Stimulated activated naive CD8-positive, alpha-beta T cell treated with anti-CD3 and anti-CD28 coated beads, Interleukin-15, Interleukin-2, amounts not matched to agents 100 ng/mL and 50 ng/mL, for 24 hours (primary cell): ENCODE data around the gene FGFR3.

Experiments used
- H3K27ac Mint-ChIP-seq: one replicate; pipeline ENCODE4 v1.8.0; 2021; ENCODE audit warnings: mild to moderate bottlenecking, mixed read lengths
- H3K27me3 Mint-ChIP-seq: one replicate; pipeline ENCODE4 v1.8.0; 2021; ENCODE audit warnings: mixed read lengths
- H3K36me3 Mint-ChIP-seq: one replicate; pipeline ENCODE4 v1.8.0; 2021; ENCODE audit warnings: low read depth, mixed read lengths
- H3K4me1 Mint-ChIP-seq: one replicate; pipeline ENCODE4 v1.8.0; 2021; ENCODE audit warnings: low read depth, mixed read lengths
- H3K4me3 Mint-ChIP-seq: one replicate; pipeline ENCODE4 v1.8.0; 2021; ENCODE audit warnings: mild to moderate bottlenecking, mixed read lengths
- H3K9me3 Mint-ChIP-seq: one replicate; pipeline ENCODE4 v1.8.0; 2021; ENCODE audit warnings: mixed read lengths

FGFR3 gene

GRCh38 chr4:1797861-1798579 is 4.9 kb downstream of the FGFR3 start:
- Mint-ChIP-seq H3K4me3 (no peak overlapping the region), H3K4me1 (no peaks in the 10 kb centered on the region), H3K9me3 (no peaks in the 10 kb centered on the region), H3K27me3 (peaks cover 11% of the 10 kb centered on the region), H3K36me3 (no peaks in the 10 kb centered on the region), H3K27ac (no peak overlapping the region)

GRCh38 chr4:1798580-1799386 is 5.7 kb downstream of the FGFR3 start:
- no peak overlapping the region for H3K4me3 Mint-ChIP-seq
- H3K4me1 Mint-ChIP-seq, result no peaks in the 10 kb centered on the region
- H3K27ac Mint-ChIP-seq, result no peak overlapping the region
- peaks cover 11% of the 10 kb centered on the region for H3K27me3 Mint-ChIP-seq
- no peaks in the 10 kb centered on the region for H3K36me3 Mint-ChIP-seq
- no peaks in the 10 kb centered on the region for H3K9me3 Mint-ChIP-seq

- Mint-ChIP-seq H3K4me3 (no peak overlapping the region), H3K27ac (no peak overlapping the region), H3K9me3 (no peaks in the 10 kb centered on the region), H3K36me3 (no peaks in the 10 kb centered on the region), H3K4me1 (no peaks in the 10 kb centered on the region), H3K27me3 (peaks cover 11% of the 10 kb centered on the region)
These were observed 6.6 kb downstream of the FGFR3 start for GRCh38 chr4:1799387-1800375.

GRCh38 chr4:1800805-1801204 is 7.7 kb downstream of the FGFR3 start:
- Mint-ChIP-seq H3K9me3 (no peaks in the 10 kb centered on the region), H3K36me3 (no peaks in the 10 kb centered on the region), H3K27me3 (peaks cover 11% of the 10 kb centered on the region), H3K27ac (no peak overlapping the region), H3K4me3 (no peak overlapping the region), H3K4me1 (no peaks in the 10 kb centered on the region)

GRCh38 chr4:1801286-1801958 is 8.3 kb downstream of the FGFR3 start:
- no peak overlapping the region for H3K27ac Mint-ChIP-seq
- no peaks in the 10 kb centered on the region for H3K4me1 Mint-ChIP-seq
- no peaks in the 10 kb centered on the region for H3K36me3 Mint-ChIP-seq
- no peak overlapping the region for H3K4me3 Mint-ChIP-seq
- H3K27me3 Mint-ChIP-seq, result peaks cover 5% of the 10 kb centered on the region
- H3K9me3 Mint-ChIP-seq, result no peaks in the 10 kb centered on the region

GRCh38 chr4:1802151-1802715 is 9.1 kb downstream of the FGFR3 start:
- H3K9me3 Mint-ChIP-seq, result no peaks in the 10 kb centered on the region
- H3K27me3 Mint-ChIP-seq, result no peaks in the 10 kb centered on the region
- H3K4me1 Mint-ChIP-seq, result no peaks in the 10 kb centered on the region
- H3K36me3 Mint-ChIP-seq, result no peaks in the 10 kb centered on the region
- no peak overlapping the region for H3K27ac Mint-ChIP-seq
- H3K4me3 Mint-ChIP-seq, result no peak overlapping the region

- H3K4me3 Mint-ChIP-seq, result no peak overlapping the region
- no peak overlapping the region for H3K27ac Mint-ChIP-seq
- no peaks in the 10 kb centered on the region for H3K9me3 Mint-ChIP-seq
- H3K27me3 Mint-ChIP-seq, result no peaks in the 10 kb centered on the region
- no peaks in the 10 kb centered on the region for H3K4me1 Mint-ChIP-seq
- no peaks in the 10 kb centered on the region for H3K36me3 Mint-ChIP-seq
These were observed 9.8 kb downstream of the FGFR3 start for GRCh38 chr4:1802720-1803522.

GRCh38 chr4:1803523-1804423 is 10.7 kb downstream of the FGFR3 start:
- no peaks in the 10 kb centered on the region for H3K36me3 Mint-ChIP-seq
- no peak overlapping the region for H3K4me3 Mint-ChIP-seq
- H3K27ac Mint-ChIP-seq, result no peak overlapping the region
- no peaks in the 10 kb centered on the region for H3K4me1 Mint-ChIP-seq
- no peaks in the 10 kb centered on the region for H3K9me3 Mint-ChIP-seq
- H3K27me3 Mint-ChIP-seq, result no peaks in the 10 kb centered on the region

GRCh38 chr4:1804638-1805492 is 11.8 kb downstream of the FGFR3 start:
- no peaks in the 10 kb centered on the region for H3K27me3 Mint-ChIP-seq
- no peak overlapping the region for H3K27ac Mint-ChIP-seq
- no peaks in the 10 kb centered on the region for H3K4me1 Mint-ChIP-seq
- H3K36me3 Mint-ChIP-seq, result no peaks in the 10 kb centered on the region
- H3K9me3 Mint-ChIP-seq, result no peaks in the 10 kb centered on the region
- no peak overlapping the region for H3K4me3 Mint-ChIP-seq

- no peaks in the 10 kb centered on the region for H3K4me1 Mint-ChIP-seq
- H3K27me3 Mint-ChIP-seq, result no peaks in the 10 kb centered on the region
- no peak overlapping the region for H3K27ac Mint-ChIP-seq
- no peaks in the 10 kb centered on the region for H3K9me3 Mint-ChIP-seq
- no peak overlapping the region for H3K4me3 Mint-ChIP-seq
- H3K36me3 Mint-ChIP-seq, result no peaks in the 10 kb centered on the region
These were observed 12.6 kb downstream of the FGFR3 start for GRCh38 chr4:1805493-1806222.

GRCh38 chr4:1806223-1806564 is 13.1 kb downstream of the FGFR3 start:
- no peak overlapping the region for H3K4me3 Mint-ChIP-seq
- H3K4me1 Mint-ChIP-seq, result no peaks in the 10 kb centered on the region
- H3K9me3 Mint-ChIP-seq, result no peaks in the 10 kb centered on the region
- H3K27me3 Mint-ChIP-seq, result no peaks in the 10 kb centered on the region
- no peaks in the 10 kb centered on the region for H3K36me3 Mint-ChIP-seq
- H3K27ac Mint-ChIP-seq, result no peak overlapping the region
